COLO668 (cell line): ENCODE results near the gene IMPDH1.

Experiments
- DNase-seq: peaks from one replicate; lab custom pipeline; 2025; ENCODE audit not compliant: unreplicated experiment; lab: John Stamatoyannopoulos, UW

The IMPDH1 gene

DNA sequence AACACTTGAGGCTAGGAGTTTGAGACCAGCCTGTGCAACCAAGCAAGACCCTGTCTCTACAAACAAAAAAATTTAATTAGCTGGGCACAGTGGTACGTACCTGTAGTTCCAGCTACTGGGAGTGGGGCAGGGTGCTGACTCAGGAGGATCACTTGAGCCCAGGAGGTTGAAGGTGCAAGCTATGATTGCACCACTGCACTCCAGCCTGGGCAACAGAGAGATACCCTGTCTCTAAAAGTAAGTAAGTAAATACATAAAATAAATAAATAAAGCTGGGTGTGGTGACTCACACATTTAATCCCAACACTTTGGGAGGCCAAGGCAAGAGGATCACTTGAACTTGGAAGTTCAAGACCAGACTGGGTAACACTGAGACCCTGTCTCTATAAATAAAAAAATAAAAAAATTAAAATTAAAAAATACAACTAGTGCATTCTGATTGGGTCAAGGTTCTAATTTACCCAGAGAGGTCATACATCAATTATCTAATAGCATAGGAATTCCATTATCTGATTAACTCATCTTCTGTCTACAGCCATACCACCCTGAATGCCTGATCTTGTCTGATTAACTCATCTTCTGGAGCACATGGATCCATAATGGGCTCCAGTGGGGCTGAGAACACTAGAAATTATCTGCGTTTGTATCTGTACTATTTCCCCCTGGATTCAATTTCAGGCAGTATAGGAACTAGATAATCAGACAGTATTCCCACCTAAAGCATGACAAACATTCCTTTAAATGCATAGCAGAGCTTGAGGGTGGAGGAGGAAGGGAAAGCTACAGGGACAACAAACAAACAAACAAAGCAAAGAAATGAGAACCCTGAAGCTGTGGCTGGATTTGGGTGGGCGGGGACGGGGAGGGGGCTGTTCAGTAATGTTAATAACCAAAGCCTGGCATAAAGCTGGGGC lies 24.9 kb upstream of the IMPDH1 start:
- DNase-seq, result no peak

GRCh38 chr7:128431754-128432153 lies 22.0 kb upstream of the IMPDH1 start:
- DNase-seq, result no peak

GRCh38 chr7:128431221-128431620 lies 21.4 kb upstream of the IMPDH1 start:
- DNase-seq, result no peak

DNA sequence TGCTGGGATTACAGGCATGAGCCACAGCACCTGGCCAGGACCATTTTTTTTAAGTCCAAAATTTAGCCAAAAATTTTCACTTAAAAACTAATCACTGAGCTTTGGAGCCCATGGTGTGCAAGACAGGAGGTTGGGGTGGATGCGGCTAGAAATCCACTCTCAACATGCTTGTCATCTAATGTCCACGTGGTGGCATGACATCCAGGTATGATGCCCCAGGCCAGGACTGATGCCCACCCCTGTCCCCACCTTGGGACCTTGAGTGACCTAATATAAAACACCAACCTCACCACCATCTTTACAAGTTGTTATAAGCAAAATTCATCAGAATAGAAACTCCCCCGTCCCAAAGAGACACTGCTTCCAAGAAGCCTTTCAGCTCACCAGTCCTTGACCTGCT lies 20.4 kb upstream of the IMPDH1 start:
- DNase-seq, result no peak

DNA sequence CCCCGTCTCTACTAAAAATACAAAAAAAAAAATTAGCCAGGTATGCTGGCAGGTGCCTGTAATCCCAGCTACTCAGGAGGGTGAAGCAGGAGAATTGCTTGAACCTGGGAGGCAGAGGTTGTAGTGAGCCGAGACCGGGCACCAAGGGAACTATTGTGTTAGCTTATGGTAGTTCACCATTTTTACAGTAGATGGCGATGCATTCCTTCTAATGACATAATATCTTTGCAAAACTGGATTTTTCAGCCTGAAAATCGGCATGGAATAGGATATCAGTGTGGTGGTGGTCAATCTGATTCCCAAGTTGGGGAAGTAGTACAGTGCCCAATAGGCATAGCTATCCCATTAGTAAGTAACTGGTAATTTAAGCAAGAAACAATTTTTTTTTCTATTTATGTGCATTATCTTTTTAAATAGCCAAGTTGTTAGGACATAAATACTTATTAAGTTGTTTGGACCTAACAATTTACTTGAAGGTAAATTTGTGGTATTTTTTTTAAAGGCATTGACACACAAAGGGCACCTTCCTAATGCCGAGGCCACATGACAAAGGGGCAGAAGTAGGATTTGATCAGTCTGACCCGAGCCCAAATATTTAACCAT lies 17.6 kb upstream of the IMPDH1 start:
- peak; percentile 18 for DNase-seq

DNA sequence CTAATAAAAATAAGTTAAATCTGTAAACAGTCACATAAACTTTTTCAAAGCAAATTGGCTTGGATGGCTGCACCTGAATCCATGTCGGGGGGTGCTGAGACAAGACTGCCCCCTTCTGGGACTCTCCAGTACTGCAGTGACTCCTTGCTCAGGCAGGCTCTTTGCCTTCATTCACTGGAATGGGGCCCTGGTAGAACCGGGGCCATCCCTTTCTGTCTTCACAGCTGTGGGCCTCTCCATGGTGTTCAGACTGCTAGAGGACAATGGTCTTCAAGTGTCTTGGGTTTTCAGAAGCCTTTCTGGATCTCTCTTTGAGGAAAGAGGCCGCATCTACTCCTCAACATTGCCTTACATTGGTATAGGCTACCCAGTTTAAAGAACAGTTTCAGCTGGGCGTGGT lies 16.1 kb upstream of the IMPDH1 start:
- DNase-seq, result peak; percentile 61

DNA sequence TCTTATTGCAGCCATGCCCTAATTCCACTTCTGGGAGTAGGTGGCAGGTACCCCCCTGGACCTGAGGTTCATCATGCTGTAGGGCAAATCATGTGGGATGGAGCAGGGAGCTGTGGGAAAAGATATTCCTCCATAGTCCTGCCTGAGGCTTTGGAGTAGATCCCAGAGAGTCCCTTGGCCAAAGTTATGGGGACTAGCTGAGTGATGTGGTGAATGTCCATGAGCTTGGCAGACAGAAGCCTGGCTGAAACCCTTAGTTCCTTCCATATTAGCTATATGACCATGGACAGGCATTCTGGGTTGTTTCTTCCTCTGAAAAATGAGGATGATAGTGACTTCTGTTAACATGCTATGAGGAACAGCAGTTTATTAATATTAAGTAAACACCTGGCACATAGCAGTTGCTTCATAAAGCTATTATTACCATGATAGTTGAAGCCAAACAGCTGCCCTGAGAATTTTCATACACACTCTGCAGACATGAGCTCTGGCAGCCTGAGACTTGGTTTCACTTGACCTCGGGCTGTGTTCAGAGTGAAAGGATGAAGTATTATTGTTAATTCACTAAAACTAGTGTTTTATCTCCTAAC lies 15.0 kb upstream of the IMPDH1 start:
- no peak for DNase-seq

DNA sequence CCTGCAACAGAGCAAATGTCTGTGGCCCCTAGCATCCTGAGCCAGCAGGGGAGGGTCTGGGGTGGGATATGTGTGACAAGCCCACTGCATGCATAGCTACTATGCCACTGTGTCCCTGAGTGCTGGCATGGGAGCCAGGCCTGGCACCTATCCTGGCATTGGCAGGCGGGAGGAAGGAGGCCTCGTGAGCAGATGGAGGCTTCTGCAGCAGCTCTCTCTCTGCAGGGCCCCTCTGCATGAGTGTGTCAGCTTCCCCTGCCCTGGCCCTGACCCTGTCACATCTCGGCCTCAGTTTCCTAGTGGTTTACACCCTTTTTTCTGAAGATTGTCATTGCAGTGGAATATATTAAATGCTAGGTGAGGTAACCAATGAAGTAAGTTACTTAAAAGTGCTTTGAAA lies 13.1 kb upstream of the IMPDH1 start:
- DNase-seq, result no peak

- DNase-seq, result no peak
Observed at GRCh38 chr7:128422037-128422436, 12.3 kb upstream of the IMPDH1 start.

- no peak for DNase-seq
Observed at GRCh38 chr7:128421384-128421783, 11.6 kb upstream of the IMPDH1 start.

GRCh38 chr7:128420773-128421172 lies 11.0 kb upstream of the IMPDH1 start:
- no peak for DNase-seq

- DNase-seq, result no peak
Observed at GRCh38 chr7:128419257-128419656, 9.5 kb upstream of the IMPDH1 start.

GRCh38 chr7:128417071-128417470 lies 7.3 kb upstream of the IMPDH1 start:
- no peak for DNase-seq

DNA sequence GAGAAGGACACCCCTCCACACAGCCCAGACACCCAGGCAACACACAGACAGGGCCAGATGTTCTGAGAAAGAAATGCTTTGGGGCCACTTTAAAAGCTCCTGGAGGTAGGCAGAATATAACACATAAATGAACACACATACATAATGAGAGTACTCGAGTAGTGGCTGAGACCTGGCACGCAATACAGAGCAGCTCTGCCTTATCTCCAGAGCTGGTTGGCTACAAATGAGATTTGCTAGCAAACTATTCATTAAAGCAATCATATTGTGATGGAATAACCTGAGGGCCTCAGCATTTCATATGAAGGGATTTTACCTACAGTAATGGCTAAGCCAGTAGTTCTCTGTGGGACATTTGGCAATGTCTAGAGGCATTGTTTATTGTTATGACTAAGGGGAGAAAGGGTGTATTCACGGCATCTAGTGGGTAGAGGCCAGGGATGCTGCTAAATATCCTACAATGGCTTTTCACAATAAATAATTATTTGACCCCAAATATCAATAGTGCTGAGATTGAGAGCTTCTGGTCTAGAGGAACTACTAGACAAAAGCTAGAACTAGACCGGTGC lies 5.5 kb upstream of the IMPDH1 start:
- no peak for DNase-seq

DNA sequence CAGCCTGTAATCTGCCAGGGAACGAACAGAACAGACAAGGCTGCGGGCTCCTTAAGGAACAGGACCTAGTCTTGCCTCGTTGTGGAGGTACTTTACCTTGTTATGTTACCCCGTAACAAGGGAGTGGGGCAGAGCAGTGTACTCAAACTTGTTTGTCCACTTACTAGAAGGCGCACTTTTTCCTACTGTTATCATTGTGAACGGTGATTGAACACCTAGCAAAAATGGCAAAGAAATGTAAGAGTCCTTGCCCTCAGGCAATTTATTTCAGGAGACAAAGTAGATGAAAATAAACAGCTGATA lies 620 bp upstream of the IMPDH1 start:
- DNase-seq, result no peak

GRCh38 chr7:128408709-128409595 lies 830 bp downstream of the IMPDH1 start:
- peak; percentile 50 for DNase-seq

DNA sequence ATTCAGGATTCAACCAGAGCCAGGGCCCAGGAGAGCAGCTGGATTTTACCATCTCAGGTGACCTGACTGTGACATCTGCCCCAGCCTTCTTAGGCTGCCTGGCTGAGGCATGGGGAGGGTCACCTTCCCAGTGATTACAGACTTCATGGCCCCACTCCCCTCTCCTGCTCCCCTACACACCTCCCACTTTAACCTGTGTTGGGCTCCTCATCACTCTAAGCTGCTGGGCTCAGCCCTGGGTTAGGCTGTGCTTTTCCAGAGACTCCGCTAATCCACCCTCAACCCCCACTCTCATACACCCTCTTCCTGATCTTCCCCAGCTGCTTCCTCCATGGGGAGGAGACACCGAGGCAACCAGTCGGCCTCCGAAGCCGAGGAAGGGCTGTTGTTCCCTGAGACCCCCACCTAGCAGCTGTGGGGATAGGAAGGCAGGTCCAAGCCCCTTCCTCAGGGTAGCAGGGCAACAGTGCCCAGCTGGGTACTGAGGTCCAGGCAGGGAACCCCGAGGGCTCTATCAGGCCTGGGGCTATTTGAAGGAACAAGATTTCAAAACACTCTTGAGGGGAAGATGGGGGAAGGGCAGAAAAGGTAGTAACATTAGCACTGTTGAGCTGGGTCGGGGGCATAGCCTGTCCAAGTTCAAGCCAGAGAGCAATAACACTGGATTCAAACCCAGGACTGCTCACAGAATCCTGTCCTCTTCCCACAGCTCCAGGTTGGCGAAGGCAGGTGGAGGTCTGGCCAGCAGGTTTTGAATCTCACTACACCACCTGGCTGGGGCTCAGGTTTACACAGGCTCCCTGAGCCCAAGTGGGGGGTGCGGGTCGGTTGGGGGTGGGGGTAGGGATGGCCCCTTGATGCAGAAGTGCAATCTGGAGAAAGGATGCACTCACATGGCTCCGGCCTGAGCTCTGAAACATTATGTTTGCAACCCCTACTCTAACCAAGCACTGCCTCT lies 1.8 kb downstream of the IMPDH1 start:
- DNase-seq, result peak; percentile 50

DNA sequence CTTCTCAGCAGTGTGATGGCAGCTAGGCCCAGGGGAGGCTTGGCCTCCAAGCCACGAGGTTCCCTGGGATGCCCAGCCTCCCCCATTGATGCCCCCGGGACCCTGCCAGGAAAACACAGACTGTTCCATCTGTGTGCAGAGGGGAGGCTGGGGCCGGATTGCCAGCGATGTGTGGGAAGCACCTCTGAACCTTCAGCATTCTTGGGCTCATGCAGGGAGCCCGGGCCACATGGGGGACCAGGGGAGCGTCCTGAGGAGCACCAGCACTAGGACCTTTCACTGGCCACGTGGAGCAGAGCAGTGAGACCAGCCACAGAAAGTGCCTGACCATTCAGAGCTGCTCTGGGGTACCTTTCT lies 2.6 kb downstream of the IMPDH1 start:
- no peak for DNase-seq

- DNase-seq, result no peak
Observed at GRCh38 chr7:128406314-128407232, 3.2 kb downstream of the IMPDH1 start.
